Measurements from ENCODE around the gene TMEM212.

The TMEM212 gene

GRCh38 chr3:171842864-171843518 is at the start of gene TMEM212:
Gene TMEM212, plus strand, starts transcription at chr3:171843349. Its CDS starts 35 bp downstream, at chr3:171843384.
- no peak for DNase-seq (ENCODE audit: low spot score)

- DNase-seq (ENCODE audit: low spot score) = no peak
These were observed 46.4 kb upstream of the TMEM212 start for GRCh38 chr3:171796625-171797264.

GRCh38 chr3:171797265-171797679 is 45.9 kb upstream of the TMEM212 start:
- DNase-seq (ENCODE audit: low spot score) = peak; percentile 79

GRCh38 chr3:171797873-171798272 is 45.3 kb upstream of the TMEM212 start:
- no peak for DNase-seq (ENCODE audit: low spot score)

- no peak for DNase-seq (ENCODE audit: low spot score)
These were observed 43.6 kb upstream of the TMEM212 start for GRCh38 chr3:171799501-171799900.

- no peak for DNase-seq (ENCODE audit: low spot score)
These were observed 41.2 kb upstream of the TMEM212 start for GRCh38 chr3:171801738-171802589.

GRCh38 chr3:171802590-171802956 is 40.6 kb upstream of the TMEM212 start:
- no peak for DNase-seq (ENCODE audit: low spot score)

- no peak for DNase-seq (ENCODE audit: low spot score)
These were observed 40.1 kb upstream of the TMEM212 start for GRCh38 chr3:171803044-171803443.

GRCh38 chr3:171804618-171805389 is 38.3 kb upstream of the TMEM212 start:
- DNase-seq (ENCODE audit: low spot score) = no peak

GRCh38 chr3:171805687-171806086 is 37.5 kb upstream of the TMEM212 start:
- DNase-seq (ENCODE audit: low spot score) = no peak

- DNase-seq (ENCODE audit: low spot score) = no peak
These were observed 36.7 kb upstream of the TMEM212 start for GRCh38 chr3:171806200-171807128.

GRCh38 chr3:171807129-171807675 is 35.9 kb upstream of the TMEM212 start:
- DNase-seq (ENCODE audit: low spot score) = no peak

- DNase-seq (ENCODE audit: low spot score) = no peak
These were observed 35.3 kb upstream of the TMEM212 start for GRCh38 chr3:171807806-171808205.

- DNase-seq (ENCODE audit: low spot score) = no peak
These were observed 33.6 kb upstream of the TMEM212 start for GRCh38 chr3:171809611-171809860.

GRCh38 chr3:171809861-171810628 is 33.1 kb upstream of the TMEM212 start, which contains the start of gene PLD1:
Gene PLD1, minus strand, starts transcription at chr3:171810483. Its CDS starts 72,432 bp downstream, at chr3:171738051.
- DNase-seq (ENCODE audit: low spot score) = no peak

GRCh38 chr3:171810629-171811294 is 32.4 kb upstream of the TMEM212 start:
- no peak for DNase-seq (ENCODE audit: low spot score)

GRCh38 chr3:171811295-171811912 is 31.7 kb upstream of the TMEM212 start:
- DNase-seq (ENCODE audit: low spot score) = no peak

GRCh38 chr3:171811913-171812335 is 31.2 kb upstream of the TMEM212 start:
- DNase-seq (ENCODE audit: low spot score) = no peak

- DNase-seq (ENCODE audit: low spot score) = no peak
These were observed 30.3 kb upstream of the TMEM212 start for GRCh38 chr3:171812811-171813210.

All from NAMALWA (cell line).